NCI-H146 treated with DMSO at 0.1 percent for 48 hours (cell line): ENCODE data around the gene FCRL2.
"Not testable (repeated sequence)": the region's sequence is repeated elsewhere in the genome, so short reads cannot be mapped to it uniquely, and the experiment has no call there.

Source experiments
- DNase-seq: peaks from one replicate; lab custom pipeline; 2025; ENCODE audit not compliant: unreplicated experiment; lab: John Stamatoyannopoulos, UW

The FCRL2 gene

DNA sequence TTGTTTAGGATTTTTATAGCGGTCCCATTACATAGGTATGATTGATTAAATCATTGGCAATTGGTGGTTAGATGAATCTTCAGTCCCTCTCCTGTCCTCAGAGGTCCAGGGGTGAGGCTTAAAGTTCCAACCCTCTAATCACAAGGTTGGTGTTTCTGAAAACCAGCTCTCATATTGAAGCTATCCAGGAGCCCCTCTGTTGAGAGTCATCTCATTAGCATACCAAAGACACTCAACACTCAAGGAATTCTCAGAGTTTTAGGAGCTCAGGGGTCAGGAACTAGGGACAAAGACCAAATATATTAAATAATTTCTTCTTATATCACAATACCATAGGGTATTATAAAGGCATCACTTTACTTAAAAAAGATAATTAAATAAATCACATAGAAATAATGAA lies 23.3 kb downstream of the FCRL2 start:
- DNase-seq = no peak

DNA sequence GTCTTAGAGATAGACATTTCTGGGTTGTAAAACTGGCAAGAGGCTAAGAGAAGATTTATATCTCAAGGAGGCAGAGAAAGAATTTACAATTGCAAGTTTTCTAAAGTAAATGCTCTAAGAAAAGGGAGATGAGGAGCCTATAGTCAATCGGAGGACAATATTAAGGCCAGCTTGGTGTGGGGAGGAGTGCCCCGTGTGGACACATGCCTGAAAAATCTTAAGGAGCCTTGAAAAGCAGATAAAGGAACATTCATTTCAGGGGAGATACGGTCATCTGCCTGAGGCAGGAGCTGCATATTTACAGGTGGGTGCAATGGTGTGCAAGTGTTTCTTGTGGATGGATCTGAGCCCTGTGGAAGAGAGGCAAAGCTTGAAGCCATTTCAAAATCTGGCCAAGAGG lies 25.6 kb downstream of the FCRL2 start:
- no peak for DNase-seq

DNA sequence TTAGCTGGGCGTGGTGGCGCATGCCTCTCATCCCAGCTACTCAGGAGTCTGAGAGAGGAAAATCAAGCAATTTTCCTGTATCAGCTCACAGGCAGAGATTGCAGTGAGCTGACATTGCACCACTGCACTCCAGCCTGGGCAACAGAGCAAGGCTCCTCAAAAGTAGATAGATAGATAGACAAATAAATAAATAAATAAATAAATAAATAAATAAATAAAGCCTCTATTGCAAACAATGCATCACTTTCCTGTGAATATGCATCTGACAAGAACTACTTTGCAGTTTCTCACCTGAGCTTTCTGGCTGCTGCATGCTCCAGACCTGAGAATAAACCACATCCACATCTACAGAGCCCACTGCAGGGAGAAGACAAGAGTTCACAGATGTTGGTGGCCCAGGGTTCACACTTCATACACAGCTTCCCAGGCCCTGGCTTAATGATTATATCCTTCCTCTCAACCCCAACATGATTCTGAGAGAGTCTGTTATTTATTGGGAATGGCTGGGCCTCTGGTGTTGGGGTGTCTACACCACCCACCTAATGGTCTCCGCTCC lies 28.6 kb downstream of the FCRL2 start:
- DNase-seq = no peak

DNA sequence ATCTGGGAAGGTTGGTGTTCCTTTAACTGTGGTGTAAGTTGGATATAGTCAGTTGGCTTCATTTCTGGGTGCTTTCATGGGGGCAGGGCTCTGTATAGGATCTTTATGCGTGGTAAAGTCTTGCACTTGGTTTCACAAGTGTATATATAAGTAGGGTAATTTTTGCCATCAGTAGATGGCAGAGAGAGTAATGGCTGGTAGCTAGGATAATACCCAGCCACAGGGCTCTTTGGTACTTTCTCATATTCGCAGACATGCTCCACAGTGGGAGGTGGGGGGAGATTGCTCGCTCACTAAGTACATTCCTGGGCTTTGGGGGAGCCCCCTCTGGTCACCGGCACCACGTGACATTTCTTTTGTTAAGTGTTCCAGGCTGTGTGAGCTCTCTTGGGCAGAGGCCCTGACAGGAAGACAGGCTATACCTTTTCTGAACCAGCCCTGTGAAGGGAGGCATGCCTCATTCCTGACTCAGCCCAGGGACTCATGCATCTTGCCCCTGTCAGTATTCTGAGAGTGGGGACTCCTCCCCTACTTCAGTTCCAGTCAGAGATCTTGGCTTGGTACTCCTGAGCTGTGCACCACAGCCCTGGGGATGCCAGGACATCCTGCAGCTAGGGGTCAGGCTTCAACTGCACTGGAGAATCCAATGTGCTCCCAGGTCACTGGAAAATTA lies 37.6 kb downstream of the FCRL2 start:
- DNase-seq = no peak

DNA sequence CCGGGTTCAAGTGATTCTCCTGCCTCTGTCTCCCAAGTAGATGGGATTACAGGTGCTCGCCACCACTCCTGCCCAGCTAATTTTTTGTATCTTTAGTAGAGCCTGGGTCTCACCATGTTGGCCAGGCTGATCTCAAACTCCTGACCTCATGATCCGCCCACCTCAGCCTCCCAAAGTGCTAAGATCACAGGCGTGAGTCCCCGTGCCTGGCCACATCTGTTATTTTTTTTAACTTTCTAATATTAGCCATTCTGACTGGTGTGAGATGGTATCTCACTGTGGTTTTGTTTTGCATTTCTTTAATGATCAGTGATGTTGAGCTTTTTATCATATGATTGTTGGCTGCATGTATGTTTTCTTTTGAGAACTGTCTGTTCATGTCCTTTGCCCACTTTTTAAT lies 40.9 kb downstream of the FCRL2 start:
- not testable (repeated sequence) for DNase-seq

DNA sequence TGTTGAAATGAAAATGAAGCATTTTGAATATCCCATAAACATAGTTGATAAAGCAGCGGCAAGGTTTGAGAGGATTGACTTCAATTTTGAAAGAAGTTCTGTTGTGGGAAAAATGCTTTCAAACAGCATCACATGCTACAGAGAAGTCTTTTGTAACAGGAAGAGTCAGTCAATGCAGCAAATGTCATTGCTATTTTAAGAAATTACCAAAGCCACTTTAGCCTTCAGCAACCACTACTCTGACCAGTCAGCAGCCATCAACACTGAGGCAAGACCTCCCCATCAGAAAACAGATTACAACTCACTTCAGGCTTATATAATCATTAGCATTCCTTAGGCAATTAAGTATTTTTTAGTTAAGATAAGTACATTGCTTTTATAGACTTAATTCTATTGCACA lies 42.6 kb downstream of the FCRL2 start:
- DNase-seq = no peak

DNA sequence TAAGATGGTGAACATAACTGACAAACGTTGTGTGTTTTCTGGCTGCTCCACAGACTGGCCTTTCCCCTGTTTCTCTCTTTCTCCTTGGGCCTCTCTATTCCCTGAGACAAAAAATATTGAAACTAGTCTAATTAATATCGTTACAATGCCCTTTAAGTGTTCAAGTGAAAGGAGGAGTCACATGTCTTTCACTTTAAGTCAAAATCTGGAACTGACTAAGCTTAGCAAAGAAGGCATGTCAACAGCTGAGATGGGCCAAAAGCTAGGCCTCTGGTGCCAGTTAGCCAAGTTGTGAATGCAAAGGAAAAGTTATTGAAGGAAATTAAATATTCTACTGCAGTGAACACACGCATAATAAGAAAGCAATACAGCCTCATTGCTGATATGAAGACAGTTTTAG lies 44.2 kb downstream of the FCRL2 start:
- DNase-seq = no peak

DNA sequence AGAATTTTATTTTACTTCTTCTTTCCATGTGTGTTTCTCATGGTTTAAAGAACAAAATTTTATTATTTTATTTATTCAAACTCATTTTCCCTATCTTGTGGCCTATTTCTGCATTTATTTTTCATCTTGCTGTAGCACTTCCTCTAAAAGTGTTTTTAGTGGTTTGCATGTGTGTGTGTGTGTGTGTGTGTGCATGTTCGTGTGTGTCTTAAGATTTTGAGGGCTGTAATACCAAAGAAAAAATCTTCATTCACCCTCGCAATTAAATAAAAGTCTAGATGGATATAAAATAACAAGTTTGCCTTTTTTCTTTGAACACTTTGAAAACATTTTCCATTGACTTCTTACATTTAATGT lies 51.7 kb downstream of the FCRL2 start:
- no peak for DNase-seq

DNA sequence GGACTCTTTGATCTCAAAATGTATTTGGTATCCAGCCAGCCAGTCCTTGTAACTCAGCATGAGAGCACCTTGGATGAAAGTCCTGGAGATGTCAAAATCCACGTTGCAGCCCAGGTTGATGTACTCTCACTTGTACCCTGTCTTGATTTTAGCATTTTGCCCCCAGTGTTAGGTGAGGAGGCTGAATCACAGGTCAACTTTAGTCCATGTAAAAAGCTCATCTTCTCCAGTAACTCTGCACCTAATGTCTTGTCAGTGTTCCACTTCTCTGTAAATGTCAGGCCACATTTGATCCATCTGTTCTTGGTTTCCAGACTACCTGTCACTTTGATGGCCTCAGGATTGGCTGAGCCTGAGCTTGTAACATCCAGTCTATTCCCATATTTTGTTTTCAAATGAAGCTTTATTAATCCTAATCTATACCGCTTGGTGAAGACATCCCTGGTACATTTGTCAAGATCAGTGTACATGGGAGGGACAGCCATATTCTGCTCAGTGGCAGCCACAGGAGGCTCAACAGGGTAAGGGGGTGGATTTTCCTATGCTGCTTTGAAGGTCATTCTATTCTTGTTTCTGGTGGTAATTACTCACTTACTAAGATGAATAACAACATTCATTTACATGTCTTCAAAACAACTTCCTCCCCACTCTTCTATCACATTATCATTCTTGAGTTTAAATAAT lies 52.3 kb downstream of the FCRL2 start:
- DNase-seq = no peak

DNA sequence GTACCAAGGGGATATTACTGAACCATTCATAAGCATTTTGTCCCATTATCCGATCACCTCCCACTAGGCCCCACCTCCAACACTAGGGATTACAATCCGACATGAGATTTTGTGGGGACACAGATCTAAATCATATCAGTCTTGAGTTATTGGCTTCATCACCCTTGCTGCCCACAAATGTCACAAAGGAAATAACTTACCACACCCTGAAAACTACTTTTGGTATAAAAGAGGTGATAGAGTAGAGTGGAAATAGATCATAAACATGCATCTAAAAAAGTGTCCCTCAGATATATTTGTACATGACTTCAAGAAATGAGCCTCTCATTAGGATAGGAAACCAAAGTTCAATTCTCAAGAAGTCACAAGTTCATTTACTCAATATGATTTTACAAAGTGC lies 53.8 kb downstream of the FCRL2 start:
- no peak for DNase-seq

DNA sequence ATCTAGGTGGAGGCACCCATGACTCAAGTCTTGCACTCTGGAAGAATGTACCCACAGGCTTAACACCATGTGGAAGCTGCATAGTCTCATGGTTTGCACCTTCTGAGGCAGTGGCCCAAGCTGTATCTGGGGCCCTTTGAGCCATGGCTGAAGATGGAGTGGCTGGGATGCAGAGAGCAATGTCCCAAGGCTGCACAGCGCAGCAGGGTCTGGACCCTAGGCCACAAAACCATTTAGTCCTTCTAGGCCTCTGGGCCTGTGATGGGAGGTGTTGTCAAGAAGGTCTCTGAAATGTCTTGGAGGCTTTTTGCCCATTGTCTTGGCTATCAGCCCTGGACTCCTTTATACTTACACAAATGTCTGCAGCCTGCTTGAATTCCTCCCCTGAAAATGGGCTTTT lies 54.9 kb downstream of the FCRL2 start:
- DNase-seq = no peak

DNA sequence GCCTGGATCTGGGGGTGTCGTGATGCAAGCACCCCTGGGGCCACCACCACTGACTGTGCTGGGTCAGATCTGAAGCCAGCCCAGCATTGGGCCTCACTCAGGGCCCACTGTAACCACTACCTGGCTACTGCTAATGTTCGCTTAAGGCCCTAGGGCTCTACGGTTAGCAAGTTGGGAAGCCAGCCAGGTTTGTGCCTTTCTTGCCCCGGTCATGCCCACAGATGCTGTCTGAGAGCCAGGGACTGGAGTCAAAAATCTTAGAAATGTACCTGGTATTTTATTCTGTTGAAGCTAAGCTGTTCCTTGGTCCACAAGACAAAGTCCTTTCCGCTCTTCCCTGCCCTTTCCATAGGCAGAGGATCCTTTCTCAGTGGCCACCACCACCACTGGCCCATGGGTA lies 61.2 kb downstream of the FCRL2 start:
- DNase-seq = no peak

DNA sequence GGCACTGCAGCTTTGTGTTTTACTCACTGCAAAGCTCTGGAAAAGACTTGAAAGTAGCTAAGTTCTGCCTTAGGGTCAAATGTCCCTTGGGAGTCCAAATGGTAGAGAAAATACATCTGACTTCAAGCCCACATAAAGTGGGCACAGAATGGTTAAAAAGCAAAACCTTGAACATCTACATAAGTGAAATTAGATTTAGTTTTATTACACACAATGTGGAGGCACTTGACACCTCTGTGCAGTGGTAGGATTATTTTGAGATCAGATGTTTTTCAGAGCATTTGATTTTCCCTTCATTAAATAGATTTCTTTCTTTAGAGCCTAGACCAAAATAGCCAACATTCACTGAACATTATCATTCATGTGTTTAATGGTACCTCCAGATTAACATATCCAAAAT lies 65.1 kb downstream of the FCRL2 start:
- DNase-seq = no peak

DNA sequence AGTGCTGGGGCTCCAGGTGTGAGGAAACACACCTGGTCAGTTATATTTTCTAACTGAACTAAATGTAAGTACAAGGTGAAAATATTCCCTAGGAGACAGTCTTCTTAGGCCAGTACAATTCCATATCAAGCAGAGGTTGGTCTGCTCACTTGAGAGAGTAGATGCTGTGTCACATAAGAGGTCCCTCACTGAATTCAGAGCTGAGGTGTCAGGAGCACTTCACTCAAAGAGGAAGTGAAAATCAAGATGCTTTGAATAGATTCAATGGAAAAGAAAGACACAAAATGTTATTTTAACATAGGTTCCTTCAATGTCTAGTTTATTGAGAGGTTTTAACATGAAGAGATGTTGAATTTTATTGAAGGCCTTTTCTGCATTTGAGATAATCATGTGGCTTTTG lies 72.1 kb downstream of the FCRL2 start:
- DNase-seq = no peak

DNA sequence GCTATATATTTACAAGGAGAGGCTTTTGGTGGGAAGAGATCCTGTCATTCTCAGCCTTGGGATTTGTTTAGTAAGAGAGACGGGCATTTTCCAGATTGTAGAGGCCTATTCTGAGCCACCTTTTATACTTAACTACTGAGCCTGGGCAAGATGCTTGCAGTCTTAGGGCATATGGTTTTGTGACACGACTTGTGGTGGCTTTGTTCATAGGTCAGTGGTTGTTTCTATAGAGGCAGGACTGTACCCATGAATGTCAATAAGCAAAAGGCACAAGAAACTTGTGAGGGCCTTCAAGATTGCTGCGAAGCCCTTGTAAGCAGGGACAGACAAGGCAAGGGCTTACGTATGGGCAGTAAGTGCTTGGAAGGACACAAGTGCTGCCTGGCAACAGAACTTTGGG lies 73.0 kb downstream of the FCRL2 start:
- no peak for DNase-seq

DNA sequence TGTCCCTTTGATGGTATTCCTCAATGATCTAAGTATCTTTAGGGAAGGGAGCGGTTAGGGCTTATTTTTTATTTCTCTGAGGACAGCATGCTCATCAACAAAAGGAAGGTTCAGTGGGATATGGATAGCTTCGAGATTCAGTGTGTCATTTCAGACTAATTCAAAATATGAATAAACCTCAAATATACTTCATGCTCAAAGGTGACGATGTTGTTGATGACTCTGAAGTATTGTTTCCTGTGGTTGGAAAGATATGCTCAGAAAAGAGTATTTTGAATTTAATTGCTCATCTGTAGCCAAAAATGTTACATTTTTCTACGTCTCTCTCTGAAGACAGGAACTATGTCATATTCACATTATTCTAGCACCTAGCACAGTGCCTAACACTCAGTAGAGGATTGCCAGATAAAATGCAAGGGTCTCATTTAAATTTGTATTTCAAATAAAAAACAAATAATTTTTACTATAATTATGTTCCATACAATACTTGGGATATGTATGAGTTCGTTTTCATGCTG lies 74.6 kb downstream of the FCRL2 start:
- DNase-seq = no peak

DNA sequence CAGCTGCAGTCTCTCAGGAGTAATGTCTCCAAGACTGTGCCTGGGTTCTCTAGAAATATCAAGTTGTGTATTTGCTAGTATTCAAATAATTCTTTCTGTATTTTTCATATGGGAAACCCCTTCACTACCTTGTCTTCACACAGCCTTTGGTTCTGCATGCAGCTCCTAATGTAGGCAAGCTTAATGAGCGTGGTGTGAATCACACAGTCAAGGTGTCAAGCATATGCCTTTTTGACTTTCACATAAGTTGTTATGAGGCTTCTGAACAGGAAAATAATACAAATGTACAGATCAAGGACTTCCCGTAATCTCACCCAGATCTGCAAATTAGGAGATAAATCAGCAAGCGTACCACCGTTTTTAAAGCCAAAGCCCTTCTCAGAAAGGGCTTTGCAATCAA lies 76.2 kb downstream of the FCRL2 start, which contains the start of gene FCRL3:
TSS of gene FCRL3 (minus strand) at position 38 of the 400 bp plus-strand sequence. CDS start 280 bp downstream, outside the sequence.
- DNase-seq = no peak

DNA sequence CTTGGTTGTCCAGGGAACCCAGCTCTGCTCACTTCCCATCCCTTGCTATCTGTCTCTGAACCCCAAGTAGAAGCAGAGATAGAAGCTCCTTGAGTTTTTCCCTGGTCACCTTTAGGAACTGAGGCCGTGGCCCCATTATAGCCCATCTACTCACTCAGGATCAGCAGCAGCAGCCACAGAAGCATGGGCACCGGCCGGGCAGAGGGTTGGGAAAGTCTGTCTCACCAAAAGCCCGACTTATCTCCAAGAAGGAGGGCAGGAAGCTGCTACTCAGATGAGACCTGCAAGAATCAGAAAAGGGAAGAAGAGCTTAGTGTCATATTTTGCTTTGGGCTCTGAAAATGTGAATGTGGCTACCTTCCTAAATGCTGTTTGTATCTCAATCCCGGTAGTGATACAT lies 76.6 kb downstream of the FCRL2 start:
- no peak for DNase-seq

DNA sequence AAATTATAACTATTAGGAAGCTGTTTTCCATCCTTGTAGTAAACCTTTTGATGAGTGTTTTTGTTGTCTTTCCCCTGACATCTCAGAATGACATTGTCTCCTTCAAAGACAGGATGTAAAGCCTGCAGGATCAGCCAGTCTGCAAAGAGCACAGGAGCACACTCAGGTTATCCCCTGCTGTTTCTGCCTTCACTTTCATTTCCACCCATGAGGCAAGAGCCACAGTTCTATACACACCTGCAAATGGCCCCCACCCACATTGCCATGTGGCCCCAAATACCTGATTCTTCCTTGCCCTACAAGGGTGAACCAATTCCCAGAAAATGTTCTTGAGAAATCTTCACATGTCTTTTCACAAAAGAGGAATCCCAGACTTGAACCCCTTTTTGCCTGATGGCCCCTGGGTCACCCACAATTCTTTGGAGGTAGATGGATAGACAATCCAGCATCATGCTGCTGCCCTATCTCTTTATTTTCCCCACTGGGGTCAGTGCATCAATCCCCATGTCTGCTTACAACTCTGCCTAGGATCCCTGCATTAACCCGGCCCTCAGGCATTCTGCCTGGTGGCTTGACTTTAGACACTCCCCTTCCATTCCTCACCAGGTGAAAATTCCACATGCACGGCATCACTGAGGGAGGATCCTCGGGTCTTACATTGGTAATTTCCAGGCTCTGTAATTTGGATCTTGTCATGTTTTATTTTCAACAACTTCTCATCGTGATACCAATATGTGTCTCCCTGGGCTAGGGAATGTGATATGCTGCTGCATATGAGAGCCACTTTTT lies 79.0 kb downstream of the FCRL2 start:
- DNase-seq = no peak

DNA sequence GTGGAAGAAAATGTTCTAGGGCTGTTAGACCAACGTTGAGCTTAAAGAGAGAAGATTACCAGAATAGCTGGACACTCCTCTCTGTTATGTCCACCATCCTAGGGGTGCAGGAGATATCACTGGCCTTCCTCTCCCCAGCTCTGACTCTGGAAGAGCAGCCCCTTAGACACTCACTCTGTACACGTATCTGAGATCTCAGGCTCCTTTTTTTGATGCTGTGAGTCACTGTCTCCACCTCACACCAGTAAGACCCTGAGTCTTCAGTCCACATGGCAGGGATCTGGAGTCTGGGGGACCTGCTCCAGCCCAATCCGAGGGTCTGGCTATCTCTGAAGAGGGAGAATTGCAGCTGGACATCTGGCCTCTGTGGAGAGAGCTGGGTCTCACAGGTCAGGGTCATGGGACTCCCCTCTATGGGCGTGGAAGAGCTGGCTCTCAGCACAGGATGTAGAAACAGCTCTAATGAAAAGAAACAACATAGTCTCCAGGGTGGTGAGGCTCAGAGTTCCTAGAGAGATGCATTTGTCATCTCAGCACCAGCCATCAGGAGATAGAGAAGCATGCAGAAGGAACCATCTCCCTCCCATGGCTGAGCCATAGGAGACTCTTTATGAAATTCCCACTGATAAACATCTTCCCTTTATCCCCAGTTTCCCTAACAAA lies 79.8 kb downstream of the FCRL2 start:
- DNase-seq = no peak
